ENCODE measurements around the gene ODF2. TPM values are rescaled to one million over a fixed set of nuclear protein-coding genes. Genes with fewer than 3 reads are reported as not detected.

Gene ODF2
- total RNA-seq, 1 donor from 2014 or later, result 32.6 TPM

- no peak for DNase-seq (ENCODE audit: low read depth)
- no peak overlapping the region for H3K4me3 ChIP-seq (ENCODE audit: low read depth, low read length)
- TF ChIP-seq CTCF (conservative IDR thresholded peaks at IDR 0.05; ENCODE audit: low read depth, low read length), result no peak
These were observed 93.1 kb downstream of the ODF2 start for GRCh38 chr9:128548876-128549275.

- H3K4me3 ChIP-seq (ENCODE audit: low read depth, low read length), result no peak overlapping the region
- no peak for DNase-seq (ENCODE audit: low read depth)
- TF ChIP-seq CTCF (conservative IDR thresholded peaks at IDR 0.05; ENCODE audit: low read depth, low read length), result no peak
These were observed 94.4 kb downstream of the ODF2 start for GRCh38 chr9:128550226-128550625.

Other genes with a start within 250 kb of the ODF2 start
- gene GOLGA2, start 180.0 kb upstream of the ODF2 start, total RNA-seq, result 35.9 and 41.3 TPM in 2 replicates
- gene SWI5, start 179.7 kb upstream of the ODF2 start, total RNA-seq, result 25.3 and 37.4 TPM in 2 replicates
- gene TRUB2, start 133.6 kb upstream of the ODF2 start, total RNA-seq, result 14.1 and 20.0 TPM in 2 replicates
- 54.2 and 68.8 TPM in 2 replicates for gene COQ4, start 133.2 kb upstream of the ODF2 start, total RNA-seq
- gene SLC27A4, start 115.5 kb upstream of the ODF2 start, total RNA-seq, result 27.7 and 45.4 TPM in 2 replicates
- 39.4 and 52.1 TPM in 2 replicates for gene URM1, start 84.6 kb upstream of the ODF2 start, total RNA-seq
- gene CERCAM, start 35.1 kb upstream of the ODF2 start, total RNA-seq, result 49.1 and 55.7 TPM in 2 replicates
- 25.4 and 28.8 TPM in 2 replicates for gene GLE1, start 48.7 kb downstream of the ODF2 start, total RNA-seq
- gene SPTAN1, start 96.6 kb downstream of the ODF2 start, total RNA-seq, result 166 and 193 TPM in 2 replicates
- gene DYNC2I2, start 200.8 kb downstream of the ODF2 start, total RNA-seq, result 121 TPM in 2 replicates
- 331 and 406 TPM in 2 replicates for gene SET, start 233.2 kb downstream of the ODF2 start, total RNA-seq
- 16.5 and 28.4 TPM in 2 replicates for gene PKN3, start 246.5 kb downstream of the ODF2 start, total RNA-seq